HL-60/S4 treated with phorbol 12-myristate 13-acetate at 8.2 ng/mL for 4 days and 3 days (cell line): Measurements from ENCODE around the gene SH2D4B.

ENCODE experiments used
- in situ Hi-C: fragments of 300-500 bp; cut with MboI; formaldehyde crosslinking; loops from 2 replicates; pipeline ENCODE4 v1.15.0; 2022; ENCODE audit warnings: low sequenced_read_pairs

Gene SH2D4B

DNA sequence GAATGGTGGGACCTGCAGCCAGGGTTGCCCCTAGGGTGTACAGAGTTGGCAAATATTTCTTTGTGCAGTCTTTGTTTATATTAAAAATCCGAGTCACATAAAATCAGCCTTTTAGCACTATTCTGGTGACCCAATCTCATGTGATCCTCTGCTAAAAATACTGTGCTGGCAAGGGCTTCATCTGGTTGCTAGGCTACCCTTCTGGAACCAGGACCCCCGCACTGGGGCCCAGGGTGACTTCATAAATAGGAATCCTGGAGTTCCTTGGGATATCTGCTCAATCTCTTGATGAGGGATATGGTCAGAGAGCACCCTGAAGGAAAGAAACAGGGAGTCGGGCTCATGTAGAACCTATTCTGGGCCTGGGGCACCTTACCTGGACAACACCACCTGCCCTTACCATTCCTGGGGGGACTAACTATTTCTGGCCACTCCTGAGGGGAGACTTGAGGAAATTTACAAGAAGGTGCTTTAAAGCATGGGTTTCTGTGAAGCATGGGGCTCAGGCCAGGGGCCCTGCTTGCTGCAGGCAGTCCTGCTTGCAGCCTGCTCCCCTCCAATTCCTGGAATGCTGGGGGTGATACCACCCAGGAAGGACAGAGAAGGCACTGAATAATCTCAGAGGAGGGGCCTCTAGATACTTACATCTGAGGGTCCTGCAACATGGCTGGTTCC is 44.7 kb downstream of the SH2D4B start:
- in situ Hi-C loops = no loop called here

DNA sequence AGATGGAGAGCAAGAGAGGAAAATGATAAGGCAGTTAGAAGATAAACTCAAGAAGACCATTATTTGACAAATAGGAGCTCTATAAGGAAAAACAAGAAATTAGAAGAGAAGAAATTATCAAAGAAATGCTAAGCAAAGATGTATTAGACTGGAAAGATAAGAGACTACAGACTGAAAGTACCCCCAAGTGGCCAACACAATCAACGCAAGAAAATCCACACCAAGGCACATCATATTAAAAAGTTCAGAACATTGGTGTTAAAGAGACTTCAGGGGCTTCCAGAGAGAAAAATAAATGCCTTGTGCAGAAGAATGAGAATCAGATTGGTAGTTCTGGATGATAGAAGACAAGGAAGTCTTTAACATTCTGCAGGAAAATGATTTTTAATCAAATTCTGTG is 46.0 kb downstream of the SH2D4B start:
- in situ Hi-C loops = no loop called here

DNA sequence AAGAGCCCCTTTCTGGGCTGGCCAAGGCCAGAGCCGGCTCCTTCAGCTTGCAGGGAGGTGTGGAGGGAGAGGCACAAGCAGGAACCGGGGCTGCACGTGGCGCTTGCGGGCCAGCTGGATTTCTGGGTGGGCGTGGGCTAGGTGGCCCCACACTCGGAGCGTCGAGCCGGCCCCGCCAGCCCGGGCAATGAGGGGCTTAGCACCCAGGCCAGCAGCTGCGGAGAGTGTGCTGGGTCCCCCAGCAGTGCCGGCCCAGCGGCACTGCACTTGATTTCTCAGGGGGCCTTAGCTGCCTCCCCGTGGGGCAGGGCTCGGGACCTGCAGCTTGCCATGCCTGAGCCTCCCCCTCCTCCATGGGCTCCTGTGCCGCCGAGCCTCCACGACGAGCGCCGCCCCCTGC is 48.1 kb downstream of the SH2D4B start:
- in situ Hi-C loops = no loop called here

GRCh38 chr10:80588546-80588945 is 50.8 kb downstream of the SH2D4B start:
- in situ Hi-C loops = no loop called here

DNA sequence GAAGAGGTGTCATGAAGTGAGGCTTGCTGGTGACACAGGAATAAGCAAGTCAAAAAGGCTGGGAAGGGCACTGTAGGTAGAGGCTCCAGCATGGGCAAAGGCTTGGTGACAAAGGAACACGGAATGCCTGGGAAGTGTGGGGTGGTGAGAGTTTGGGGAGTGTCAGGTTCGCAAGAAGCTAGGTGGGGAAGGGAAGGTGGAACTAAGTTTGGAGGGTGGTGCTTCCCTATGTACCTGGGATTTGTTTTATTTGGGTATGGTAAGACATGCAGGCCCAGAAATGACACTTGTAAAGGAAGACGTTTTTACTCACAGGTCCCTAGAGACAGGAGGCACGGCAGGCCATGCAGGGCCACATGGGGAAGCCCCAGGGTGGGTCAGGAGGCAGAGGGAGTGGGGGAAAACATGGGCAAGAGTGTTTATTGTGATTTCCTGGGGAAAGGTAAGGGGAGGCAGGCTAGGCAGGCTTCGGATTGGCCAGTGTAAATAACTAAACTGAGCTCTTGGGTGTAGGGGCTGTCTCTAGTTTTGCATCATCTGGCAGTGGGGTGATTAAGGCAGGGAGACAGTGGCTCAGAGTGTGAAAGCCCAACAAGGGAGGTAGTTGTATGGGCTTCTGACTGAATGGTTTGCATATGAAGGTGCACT is 52.1 kb downstream of the SH2D4B start:
- in situ Hi-C loops = no loop called here

GRCh38 chr10:80590585-80591125 is 53.0 kb downstream of the SH2D4B start:
- in situ Hi-C loops = no loop called here

DNA sequence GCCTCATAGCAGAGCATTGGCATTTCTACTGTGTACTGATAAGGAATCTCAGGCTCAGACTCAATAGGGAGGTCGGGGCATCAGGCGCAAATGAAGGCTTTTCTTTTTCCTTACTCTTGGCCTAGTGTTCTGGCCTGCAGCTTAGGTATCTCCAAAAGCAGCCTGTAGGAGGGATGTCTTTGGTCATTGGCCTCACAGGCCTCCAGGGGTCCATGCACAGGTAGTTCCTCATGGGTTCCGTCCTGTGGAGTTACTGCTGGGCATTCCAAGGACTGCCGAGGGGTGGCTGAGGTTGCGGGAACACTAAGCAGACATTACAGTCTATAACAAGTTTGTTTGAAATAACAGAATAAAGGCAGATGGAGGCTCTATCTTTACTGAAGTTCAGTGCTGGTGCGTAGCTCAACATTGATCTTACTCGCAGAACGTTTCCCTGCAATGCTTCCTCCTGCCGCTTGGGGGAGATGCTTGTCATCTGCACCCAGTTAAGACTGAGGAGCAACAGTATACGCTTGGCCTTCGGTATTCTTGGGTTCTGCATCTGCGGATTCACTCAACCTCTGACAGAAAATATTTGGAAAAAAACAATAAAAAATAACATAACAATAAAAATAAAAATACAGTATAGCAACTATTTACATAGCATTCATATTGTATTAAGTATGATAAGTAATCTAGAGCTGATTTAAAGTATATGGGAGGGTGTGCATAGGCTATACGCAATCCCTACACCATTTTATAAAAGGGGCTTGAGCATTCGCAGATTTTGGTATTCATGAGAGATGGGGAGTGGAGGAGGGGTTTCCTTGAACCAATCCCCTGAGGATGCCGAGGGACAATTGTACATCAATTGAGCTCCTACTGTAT is 58.9 kb downstream of the SH2D4B start:
- in situ Hi-C loops = no loop called here

GRCh38 chr10:80598084-80598798 is 60.5 kb downstream of the SH2D4B start:
- in situ Hi-C loops = no loop called here

GRCh38 chr10:80598951-80599350 is 61.2 kb downstream of the SH2D4B start:
- in situ Hi-C loops = no loop called here

- in situ Hi-C loops = no loop called here
Observed at GRCh38 chr10:80599424-80599847, 61.7 kb downstream of the SH2D4B start.

DNA sequence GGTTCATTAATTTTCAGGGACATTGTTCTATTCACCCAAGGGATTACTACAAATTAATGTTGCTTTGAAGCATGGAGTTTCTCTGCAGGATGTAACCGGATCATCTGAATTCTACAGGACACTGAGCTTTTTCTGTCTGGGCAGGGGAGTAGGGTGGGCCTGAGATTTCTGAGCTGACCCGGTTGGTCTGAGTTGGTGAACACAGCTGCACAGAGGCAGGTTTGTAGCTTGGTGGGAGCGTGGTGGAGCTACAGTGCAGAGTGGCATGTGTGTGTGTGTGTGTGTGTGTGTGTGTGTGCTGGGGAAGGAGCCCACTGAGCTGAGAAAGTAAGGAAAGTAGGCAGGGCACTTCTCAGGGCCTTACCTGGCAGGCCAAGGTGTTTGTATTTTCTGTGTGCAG is 62.6 kb downstream of the SH2D4B start:
- in situ Hi-C loops = no loop called here

DNA sequence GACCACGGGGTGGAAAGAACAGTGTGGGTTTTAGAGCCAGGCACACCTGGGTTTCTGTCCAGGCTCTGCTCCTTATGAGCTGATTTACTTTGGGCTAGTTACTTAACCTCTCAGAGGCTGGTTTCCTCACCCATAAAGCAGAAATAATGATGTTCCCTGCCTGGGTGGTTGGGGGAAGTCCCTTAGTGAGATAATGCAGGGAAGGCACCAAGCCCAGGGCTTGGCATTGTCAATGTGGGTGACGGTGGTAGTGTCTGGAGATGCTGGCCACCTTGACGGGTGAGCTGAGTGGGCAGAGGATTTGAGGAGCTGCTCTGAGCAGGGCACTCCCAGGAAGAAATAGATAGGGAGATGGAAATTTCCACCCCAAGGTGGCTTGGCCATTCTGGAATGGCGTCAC is 65.2 kb downstream of the SH2D4B start:
- in situ Hi-C loops = no loop called here

DNA sequence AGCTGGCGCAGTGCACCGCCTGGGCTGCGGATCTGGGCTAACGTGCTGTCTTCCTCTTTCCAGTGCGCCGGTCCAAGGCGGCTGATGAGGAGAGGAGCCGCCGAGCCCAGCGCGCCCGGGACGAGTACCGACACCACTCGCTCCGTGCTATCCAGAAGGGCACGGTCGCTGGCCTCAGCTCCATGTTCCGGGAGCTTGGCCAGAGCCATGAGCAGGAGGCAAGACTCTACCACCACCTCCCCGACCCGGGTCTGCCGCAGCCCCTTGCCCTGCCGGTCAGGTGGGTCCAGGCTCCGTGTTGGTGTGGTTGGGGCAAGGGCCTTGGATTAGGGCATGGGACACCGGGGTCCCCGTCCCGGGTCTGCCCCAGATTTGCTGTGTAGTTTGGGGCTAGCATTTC is 65.8 kb downstream of the SH2D4B start:
- in situ Hi-C loops = no loop called here

DNA sequence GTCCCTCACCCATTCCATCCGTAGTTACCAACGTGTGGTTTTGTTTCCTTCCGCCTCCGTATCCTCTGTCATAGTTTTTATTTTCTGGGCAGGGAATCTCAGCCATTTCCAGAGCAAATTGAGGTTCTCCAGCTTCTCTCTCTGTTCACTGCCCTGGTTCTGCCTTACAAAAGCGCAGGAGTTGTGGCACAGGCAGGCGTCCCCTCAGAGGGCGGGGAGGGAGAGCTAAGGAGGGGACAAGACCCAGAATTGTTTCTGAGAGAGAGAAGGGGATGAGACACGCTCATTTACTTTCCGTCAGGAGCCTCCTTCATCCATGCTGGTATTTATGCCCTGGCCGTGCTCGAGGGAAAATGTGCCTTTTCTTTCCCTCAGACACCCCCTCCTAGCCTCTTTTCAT is 71.0 kb downstream of the SH2D4B start:
- in situ Hi-C loops = no loop called here

DNA sequence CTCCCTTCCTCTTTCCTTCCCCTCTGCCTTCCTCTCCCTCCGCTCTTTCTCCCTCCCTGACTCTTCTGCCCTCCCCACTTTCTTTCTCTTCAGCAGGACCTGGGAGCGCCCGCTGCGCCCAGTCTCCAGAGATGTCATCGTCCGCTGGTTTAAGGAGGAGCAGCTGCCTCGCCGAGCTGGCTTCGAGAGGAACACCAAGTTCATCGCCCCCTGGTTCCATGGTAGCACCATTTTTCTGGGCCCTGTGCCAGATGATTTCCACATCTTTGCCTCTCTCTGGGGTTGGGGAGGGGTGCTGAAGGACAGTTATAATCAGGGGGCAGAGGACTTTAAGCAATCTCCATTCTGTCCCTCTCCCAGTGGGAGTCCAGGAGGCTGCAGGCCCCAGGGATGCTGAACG is 71.6 kb downstream of the SH2D4B start:
- in situ Hi-C loops = no loop called here

DNA sequence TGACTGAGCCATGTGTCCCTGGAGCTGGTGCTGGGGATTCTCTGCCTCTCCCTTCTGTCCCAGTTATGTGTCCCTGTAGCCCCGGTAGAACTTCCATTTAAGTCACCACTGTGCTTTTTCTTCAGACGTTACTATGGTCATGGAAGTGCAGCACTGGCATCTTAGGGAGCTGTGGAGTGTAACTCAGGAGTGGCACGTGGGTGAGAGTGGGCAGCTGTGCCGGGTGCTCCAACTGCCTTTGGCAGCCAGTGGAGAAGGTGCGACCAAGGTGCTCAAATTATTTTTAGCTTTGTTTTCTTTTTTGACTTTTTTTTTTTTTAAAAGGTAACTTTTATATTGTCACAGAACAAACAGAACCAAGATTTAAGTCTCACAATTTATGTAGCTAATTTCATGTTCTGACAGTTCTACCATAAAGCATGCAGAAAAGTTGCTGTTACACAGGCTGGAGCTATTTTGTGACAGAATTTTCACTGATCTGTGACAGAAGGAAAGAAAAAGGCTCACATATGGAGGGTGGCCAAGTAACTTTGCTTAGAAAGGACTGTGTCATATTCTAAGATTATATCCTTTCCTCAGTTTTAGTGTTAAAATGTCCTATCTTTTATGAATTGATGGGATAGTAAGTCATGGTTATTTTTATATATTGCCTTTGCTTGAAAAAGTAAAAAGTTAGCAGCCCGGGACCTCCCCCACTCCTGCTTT is 73.9 kb downstream of the SH2D4B start:
- in situ Hi-C loops = no loop called here

GRCh38 chr10:80612261-80612660 is 74.6 kb downstream of the SH2D4B start:
- in situ Hi-C loops = no loop called here

DNA sequence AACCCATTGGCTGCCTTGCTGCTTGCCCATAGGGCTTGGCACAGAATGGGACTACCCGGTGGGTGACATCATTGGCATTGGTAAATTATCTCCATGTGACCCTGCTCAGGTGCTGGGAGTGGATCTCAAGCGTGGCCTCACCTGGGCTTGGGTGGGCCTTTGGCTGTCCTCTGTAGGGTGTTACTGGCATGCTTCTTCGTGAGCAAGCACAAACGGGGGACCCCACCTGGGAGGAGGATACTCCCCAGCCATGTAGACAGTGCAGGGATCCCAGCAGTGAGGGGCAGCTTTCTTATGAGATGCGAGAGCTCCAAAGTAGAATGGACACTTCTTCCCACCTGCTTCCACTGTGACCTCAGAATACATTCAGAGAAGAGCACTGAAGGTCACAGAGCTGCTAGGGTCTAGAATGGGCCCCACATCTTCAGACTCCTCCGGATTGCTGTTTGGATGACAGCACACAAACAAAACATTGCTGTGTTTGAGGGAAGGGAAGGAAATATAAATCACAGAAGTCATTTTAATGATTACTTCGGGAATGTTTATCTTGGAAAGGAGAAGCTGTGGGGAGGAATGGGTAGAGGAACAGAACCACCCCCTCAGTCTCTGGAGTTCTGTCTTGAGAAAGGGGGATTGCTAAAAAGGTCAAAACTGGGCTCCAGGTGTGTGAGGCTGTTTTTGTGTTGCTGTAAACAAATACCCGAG is 75.9 kb downstream of the SH2D4B start:
- in situ Hi-C loops = no loop called here

GRCh38 chr10:80614576-80615416 is 77.1 kb downstream of the SH2D4B start:
- in situ Hi-C loops = no loop called here
